ENCODE measurements around the gene RICTOR.
"Not testable (repeated sequence)": the region's sequence is repeated elsewhere in the genome, so short reads cannot be mapped to it uniquely, and the experiment has no call there.

The RICTOR gene

GRCh38 chr5:39058178-39058921 is 15.8 kb downstream of the RICTOR start:
- DNase-seq (ENCODE audit: low spot score) = no peak

- DNase-seq (ENCODE audit: low spot score) = no peak
Observed at GRCh38 chr5:39057734-39058133, 16.5 kb downstream of the RICTOR start.

GRCh38 chr5:39055768-39056398 is 18.3 kb downstream of the RICTOR start:
- DNase-seq (ENCODE audit: low spot score) = no peak

GRCh38 chr5:39055027-39055767 is 19.0 kb downstream of the RICTOR start:
- no peak for DNase-seq (ENCODE audit: low spot score)

GRCh38 chr5:39053189-39053588 is 21.0 kb downstream of the RICTOR start:
- DNase-seq (ENCODE audit: low spot score) = no peak

GRCh38 chr5:39052141-39052540 is 22.1 kb downstream of the RICTOR start:
- no peak for DNase-seq (ENCODE audit: low spot score)

- no peak for DNase-seq (ENCODE audit: low spot score)
Observed at GRCh38 chr5:39049315-39049714, 24.9 kb downstream of the RICTOR start.

GRCh38 chr5:39040875-39041274 is 33.3 kb downstream of the RICTOR start:
- no peak for DNase-seq (ENCODE audit: low spot score)

GRCh38 chr5:39034493-39034892 is 39.7 kb downstream of the RICTOR start:
- not testable (repeated sequence) for DNase-seq (ENCODE audit: low spot score)

GRCh38 chr5:39031041-39031440 is 43.2 kb downstream of the RICTOR start:
- DNase-seq (ENCODE audit: low spot score) = no peak

GRCh38 chr5:39025456-39025855 is 48.7 kb downstream of the RICTOR start:
- no peak for DNase-seq (ENCODE audit: low spot score)

GRCh38 chr5:39024884-39025283 is 49.3 kb downstream of the RICTOR start:
- DNase-seq (ENCODE audit: low spot score) = no peak

GRCh38 chr5:39024005-39024404 is 50.2 kb downstream of the RICTOR start:
- DNase-seq (ENCODE audit: low spot score) = no peak

- no peak for DNase-seq (ENCODE audit: low spot score)
Observed at GRCh38 chr5:39023121-39023520, 51.1 kb downstream of the RICTOR start.

- no peak for DNase-seq (ENCODE audit: low spot score)
Observed at GRCh38 chr5:39022151-39022550, 52.0 kb downstream of the RICTOR start.

- no peak for DNase-seq (ENCODE audit: low spot score)
Observed at GRCh38 chr5:39021413-39021812, 52.8 kb downstream of the RICTOR start.

GRCh38 chr5:39020458-39020857 is 53.7 kb downstream of the RICTOR start:
- DNase-seq (ENCODE audit: low spot score) = no peak

- no peak for DNase-seq (ENCODE audit: low spot score)
Observed at GRCh38 chr5:39019254-39019653, 54.9 kb downstream of the RICTOR start.

GRCh38 chr5:39017504-39017903 is 56.7 kb downstream of the RICTOR start:
- DNase-seq (ENCODE audit: low spot score) = no peak

GRCh38 chr5:39016587-39017275 is 57.5 kb downstream of the RICTOR start:
- no peak for DNase-seq (ENCODE audit: low spot score)

- no peak for DNase-seq (ENCODE audit: low spot score)
Observed at GRCh38 chr5:39015743-39016586, 58.2 kb downstream of the RICTOR start.

- DNase-seq (ENCODE audit: low spot score) = no peak
Observed at GRCh38 chr5:39014561-39014960, 59.6 kb downstream of the RICTOR start.

All from CD4-positive, alpha-beta T cell treated with Interleukin-6 at 100 ng/mL for 8 hours (primary cell).